SJSA1 (cell line): ENCODE measurements around the gene HSFX3. TPM values are rescaled to one million over a fixed set of nuclear protein-coding genes. Genes with fewer than 3 reads are reported as not detected.
"Not testable (repeated sequence)": the region's sequence is repeated elsewhere in the genome, so short reads cannot be mapped to it uniquely, and the experiment has no call there.

Experiments used
- DNase-seq, 2 experiments: peaks; one replicate each; pipeline ENCODE4 v3.0.0-alpha.2; 2015 to 2020; ENCODE audit warnings: low spot score in 2 of 2, low read depth in 1 of 2
- H3K27ac ChIP-seq: fragments of 250-450 bp; sonication (Bioruptor Pico); 2 replicates; pipeline ENCODE4 v1.5.1; 2020; ENCODE audit warnings: mild to moderate bottlenecking, moderate library complexity
- H3K27me3 ChIP-seq: fragments of 250-450 bp; sonication (Bioruptor Pico); replicated peaks from 2 replicates; pipeline ENCODE4 v1.5.1; 2020; ENCODE audit warnings: mild to moderate bottlenecking, moderate library complexity
- H3K36me3 ChIP-seq: fragments of 250-450 bp; sonication (Bioruptor Pico); 2 replicates; pipeline ENCODE4 v1.5.1; 2020; ENCODE audit warnings: mild to moderate bottlenecking
- H3K4me1 ChIP-seq: fragments of 250-450 bp; sonication (Bioruptor Pico); replicated peaks from 2 replicates; pipeline ENCODE4 v1.6.1; 2021; ENCODE audit warnings: mild to moderate bottlenecking
- H3K4me3 ChIP-seq: fragments of 250-450 bp; sonication (Bioruptor Pico); 2 replicates; pipeline ENCODE4 v1.5.1; 2020; ENCODE audit warnings: mild to moderate bottlenecking
- H3K9me3 ChIP-seq: fragments of 250-450 bp; sonication (Bioruptor Pico); replicated peaks from 2 replicates; pipeline ENCODE4 v1.5.1; 2020; ENCODE audit warnings: mild to moderate bottlenecking
- total RNA-seq: library from RNA; depleted of rRNA; stranded (reverse); fragments of >200 nt; shearing (Covaris generic); gene quantifications from 2 replicates; pipeline ENCODE4 v1.2.3, GENCODE V29; 2014

HSFX3 gene
- total RNA-seq, 1 experiment from 2014 or later, result not detected

DNA sequence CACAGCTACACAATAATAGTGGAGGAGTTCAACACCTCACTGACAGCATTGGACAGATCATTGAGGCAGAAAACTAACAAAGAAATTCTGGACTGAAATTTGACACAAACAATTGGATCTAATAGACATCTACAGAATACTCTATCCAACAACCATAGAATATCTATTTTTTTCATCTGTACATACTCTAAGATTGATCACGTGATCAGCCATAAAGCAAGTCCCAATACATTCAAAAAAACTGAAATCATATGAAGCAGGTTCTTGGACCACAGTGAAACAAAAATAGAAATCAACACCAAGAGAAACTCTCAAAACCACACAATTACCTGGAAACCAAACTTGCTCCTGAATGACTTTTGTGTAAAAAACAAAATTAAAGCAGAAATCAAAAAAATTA is 32.4 kb downstream of the HSFX3 start:
- Histone ChIP-seq H3K4me1 (no peaks in the 10 kb centered on the region), H3K36me3 (no peaks in the 10 kb centered on the region), H3K4me3 (no peak overlapping the region), H3K27ac (no peak overlapping the region), H3K27me3 (no peaks in the 10 kb centered on the region; the same call in 1 of the 2 replicates), H3K9me3 (no peaks in the 10 kb centered on the region)
- DNase-seq, result no peak

DNA sequence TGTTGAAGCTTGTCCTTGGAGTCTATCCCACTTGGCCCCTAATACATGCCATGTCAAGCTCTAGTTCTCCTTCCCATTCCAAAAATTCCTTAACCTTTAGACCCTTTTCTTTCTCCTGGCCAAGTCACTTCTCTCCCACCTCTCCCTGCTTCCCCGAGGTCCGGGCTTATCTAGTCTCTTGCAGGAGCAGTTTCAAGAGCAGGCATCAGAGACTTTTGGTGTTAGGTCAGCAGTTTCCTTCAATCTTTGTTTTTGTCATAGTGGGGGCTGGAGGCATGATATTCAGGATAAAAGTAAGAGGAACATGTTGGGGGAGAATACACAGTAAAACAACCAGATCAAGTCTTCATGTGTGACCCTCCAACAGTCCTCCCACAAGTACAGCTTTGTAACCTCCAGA is 33.1 kb downstream of the HSFX3 start:
- Histone ChIP-seq H3K4me1 (no peaks in the 10 kb centered on the region), H3K36me3 (no peaks in the 10 kb centered on the region), H3K9me3 (no peaks in the 10 kb centered on the region), H3K27me3 (no peaks in the 10 kb centered on the region; the same call in 1 of the 2 replicates), H3K27ac (no peak overlapping the region), H3K4me3 (no peak overlapping the region)
- no peak for DNase-seq

DNA sequence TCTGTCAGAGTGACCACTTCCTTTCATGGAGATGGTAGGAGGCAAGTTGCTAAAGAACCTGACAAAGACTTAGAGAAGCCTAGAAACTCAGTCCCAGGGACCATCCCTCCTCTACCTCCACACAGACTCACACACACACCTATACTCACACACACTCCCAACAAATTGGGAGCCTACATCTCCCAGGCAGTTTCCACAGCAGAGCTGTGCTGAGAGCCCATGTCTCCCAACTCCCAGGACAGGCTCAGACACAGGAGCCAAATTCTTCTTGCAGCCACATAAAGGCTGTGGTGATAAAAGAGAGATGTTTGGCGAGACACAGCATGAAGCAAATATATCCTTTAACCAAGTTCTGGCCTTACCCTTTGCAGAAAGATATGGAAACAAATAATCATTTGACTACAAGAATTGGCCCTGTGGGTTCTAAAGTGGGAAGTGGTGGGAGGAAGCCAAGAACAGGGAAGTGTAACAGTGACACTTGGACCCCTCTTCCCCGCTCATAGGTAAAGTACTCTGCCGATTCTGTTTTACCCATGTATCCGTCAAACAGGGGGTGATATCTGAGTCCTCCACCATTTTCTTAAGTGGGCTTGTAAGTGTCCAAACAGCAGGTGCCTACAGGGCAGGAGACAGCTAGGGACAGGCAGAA is 33.6 kb downstream of the HSFX3 start:
- no peak overlapping the region for H3K4me3 ChIP-seq

DNA sequence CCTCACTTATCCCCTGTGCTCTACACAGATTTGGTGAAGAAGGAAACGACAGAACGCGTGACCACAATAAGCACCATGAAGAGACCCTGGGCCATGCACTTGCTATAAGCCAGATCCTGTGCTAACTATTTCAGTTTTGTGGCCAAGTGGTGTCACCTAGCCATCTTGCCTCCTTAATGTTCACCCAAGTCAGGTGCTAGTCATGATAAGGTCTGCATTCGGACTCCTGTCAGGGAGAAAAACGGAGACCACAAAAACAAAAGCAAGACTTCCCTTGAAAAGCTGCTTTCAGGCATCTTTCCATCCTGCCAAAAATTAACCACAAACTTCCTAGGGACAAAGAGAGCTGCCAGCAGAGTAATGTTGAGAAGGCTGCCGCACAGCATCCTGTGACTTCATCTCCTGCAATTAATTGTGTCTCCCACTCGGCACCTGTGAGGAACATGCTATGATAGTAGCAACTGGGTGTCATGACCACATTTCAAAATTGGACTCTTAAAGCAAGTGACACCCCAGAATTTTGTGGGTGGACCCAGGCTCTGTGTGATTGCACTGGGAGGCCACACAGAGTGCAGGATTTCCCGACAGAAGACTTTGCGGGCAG is 35.8 kb downstream of the HSFX3 start:
- Histone ChIP-seq H3K27ac (no peak overlapping the region), H3K4me3 (no peak overlapping the region), H3K4me1 (no peaks in the 10 kb centered on the region), H3K9me3 (no peaks in the 10 kb centered on the region), H3K36me3 (no peaks in the 10 kb centered on the region), H3K27me3 (no peaks in the 10 kb centered on the region; the same call in 1 of the 2 replicates)
- DNase-seq, result no peak

More for the DNA sequence above, 33.6 kb downstream of the HSFX3 start:
- H3K36me3 ChIP-seq, result no peaks in the 10 kb centered on the region
- H3K27me3 ChIP-seq, result no peaks in the 10 kb centered on the region; the same call in 1 of the 2 replicates
- no peaks in the 10 kb centered on the region for H3K4me1 ChIP-seq
- H3K9me3 ChIP-seq, result no peaks in the 10 kb centered on the region
- no peak overlapping the region for H3K27ac ChIP-seq
- DNase-seq, result no peak

DNA sequence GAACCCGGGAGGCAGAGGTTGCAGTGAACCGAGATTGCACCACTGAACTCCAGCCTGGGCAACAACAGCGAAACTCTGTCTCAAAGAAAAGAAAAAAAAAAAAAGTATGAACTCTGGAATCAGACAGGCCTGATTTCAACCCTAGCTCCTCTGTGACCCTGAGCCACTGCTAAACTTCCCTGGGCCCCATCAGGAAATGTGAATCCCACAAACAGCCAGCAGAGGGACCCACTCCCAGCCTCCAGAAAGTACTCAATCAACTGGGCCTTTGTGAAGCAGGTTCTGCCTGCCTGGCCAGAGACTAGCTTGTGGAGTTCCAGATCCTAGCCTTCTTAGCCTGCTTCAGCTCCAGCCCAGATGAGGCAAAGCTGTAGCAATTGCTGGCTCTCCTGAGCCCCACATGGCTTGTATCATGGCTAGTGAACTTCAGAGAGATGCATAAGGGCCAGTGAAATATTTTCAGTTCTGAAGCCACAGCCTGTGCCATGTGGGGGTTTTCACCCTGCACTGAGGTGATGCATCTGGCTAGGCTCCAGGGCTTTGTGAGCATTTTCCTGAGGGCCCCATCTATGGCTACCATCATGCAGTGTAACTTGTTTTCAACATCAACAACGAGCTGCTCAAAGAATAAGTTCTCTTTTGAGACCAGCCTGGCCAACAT is 37.4 kb downstream of the HSFX3 start:
- Histone ChIP-seq H3K4me1 (no peaks in the 10 kb centered on the region), H3K27ac (no peak overlapping the region), H3K36me3 (no peaks in the 10 kb centered on the region), H3K27me3 (no peaks in the 10 kb centered on the region; the same call in 1 of the 2 replicates), H3K4me3 (no peak overlapping the region), H3K9me3 (no peaks in the 10 kb centered on the region)
- DNase-seq, result peak; percentile 29 to 42

DNA sequence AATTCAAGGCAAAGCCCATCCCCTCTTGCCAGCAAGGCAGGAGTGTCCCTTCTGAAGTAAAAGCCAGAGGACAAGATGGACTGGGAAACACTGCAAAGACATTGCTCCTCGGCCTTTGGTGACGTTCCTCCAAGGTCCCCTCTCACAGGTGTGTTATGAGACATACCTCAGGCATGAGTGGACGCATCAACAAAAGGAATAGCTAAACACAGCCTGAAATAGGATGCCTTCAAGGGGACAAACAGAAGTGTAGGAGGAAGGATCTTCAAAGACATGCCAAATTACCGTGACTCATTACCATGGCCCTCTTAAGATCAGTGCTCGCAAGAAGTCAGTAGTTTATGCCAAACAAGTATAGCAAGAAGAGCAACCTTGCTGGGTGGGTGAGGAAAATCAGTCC is 38.6 kb downstream of the HSFX3 start:
- no peaks in the 10 kb centered on the region for H3K36me3 ChIP-seq
- H3K9me3 ChIP-seq, result no peaks in the 10 kb centered on the region
- no peak overlapping the region for H3K27ac ChIP-seq
- H3K4me1 ChIP-seq, result no peaks in the 10 kb centered on the region
- H3K27me3 ChIP-seq, result no peaks in the 10 kb centered on the region
- no peak overlapping the region for H3K4me3 ChIP-seq
- DNase-seq, result no peak

DNA sequence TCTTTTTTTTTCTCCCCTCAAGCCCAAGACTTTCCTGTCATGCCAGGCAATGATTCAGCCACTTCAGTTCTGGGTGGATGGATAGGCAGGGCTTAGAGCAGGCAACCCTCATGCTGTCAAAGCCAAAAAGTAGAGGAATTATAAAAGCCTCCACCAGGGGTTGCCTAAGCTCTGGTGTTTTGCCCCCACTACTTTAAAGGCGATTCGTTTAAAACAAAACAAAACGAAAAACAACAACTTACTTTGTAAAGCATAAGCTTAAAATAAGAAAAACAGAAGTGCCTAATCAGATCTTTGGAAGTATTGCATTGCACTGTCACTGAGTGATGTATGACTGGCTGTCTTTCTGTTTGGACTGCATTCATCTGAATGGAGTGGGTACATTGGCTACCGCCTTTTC is 39.3 kb downstream of the HSFX3 start:
- peaks cover 2% of the 10 kb centered on the region for H3K4me1 ChIP-seq
- no peaks in the 10 kb centered on the region for H3K36me3 ChIP-seq
- no peaks in the 10 kb centered on the region for H3K27me3 ChIP-seq
- no peak overlapping the region for H3K27ac ChIP-seq
- no peaks in the 10 kb centered on the region for H3K9me3 ChIP-seq
- no peak for DNase-seq
- no peak overlapping the region for H3K4me3 ChIP-seq

DNA sequence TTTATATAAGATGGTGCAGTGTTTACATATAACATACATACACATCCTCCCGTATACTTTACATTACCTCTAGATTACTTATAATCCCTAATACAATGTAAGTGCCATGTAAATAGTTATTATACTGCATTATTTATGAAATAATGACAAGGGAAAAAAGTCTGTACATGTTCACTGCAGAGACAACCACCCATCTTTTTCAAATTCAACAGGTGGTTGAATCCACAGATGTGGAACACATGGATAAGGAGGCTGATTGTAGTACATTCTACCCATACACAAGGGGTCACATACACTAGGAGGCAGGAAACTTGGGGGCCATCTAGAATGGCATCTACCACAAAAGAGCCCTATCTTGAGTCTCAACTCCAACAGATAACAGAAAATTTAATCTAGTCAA is 41.3 kb downstream of the HSFX3 start:
- no peak for DNase-seq
- no peaks in the 10 kb centered on the region for H3K36me3 ChIP-seq
- H3K9me3 ChIP-seq, result no peaks in the 10 kb centered on the region
- no peak overlapping the region for H3K27ac ChIP-seq
- H3K4me3 ChIP-seq, result no peak overlapping the region
- H3K27me3 ChIP-seq, result no peaks in the 10 kb centered on the region
- H3K4me1 ChIP-seq, result peaks cover 12% of the 10 kb centered on the region

DNA sequence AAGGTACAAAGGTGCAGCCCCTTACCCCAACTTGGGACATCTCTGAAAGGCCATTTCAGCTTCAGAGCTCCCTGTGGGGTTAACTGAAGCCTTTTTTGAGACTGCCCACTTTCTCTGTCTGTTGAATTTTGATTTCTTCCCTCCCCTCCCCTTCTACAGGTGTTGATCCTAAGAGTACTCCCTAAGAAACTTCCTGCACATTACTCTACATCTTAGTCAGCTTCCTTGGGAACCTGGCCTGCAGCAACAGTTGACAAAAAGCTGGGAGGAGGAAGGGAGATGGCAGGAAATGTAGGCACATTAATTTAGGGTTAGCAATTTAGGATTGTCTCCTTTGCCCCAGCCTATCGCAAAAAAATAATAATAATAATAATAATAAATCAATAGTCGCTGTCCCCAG is 43.4 kb downstream of the HSFX3 start:
- Histone ChIP-seq H3K4me1 (peaks cover 12% of the 10 kb centered on the region), H3K27me3 (no peaks in the 10 kb centered on the region), H3K4me3 (no peak overlapping the region), H3K9me3 (no peaks in the 10 kb centered on the region), H3K27ac (no peak overlapping the region), H3K36me3 (0 out of 2 replicates have a peak, but pooled peaks cover 5% of the 10 kb centered on the region)
- DNase-seq, result no peak

DNA sequence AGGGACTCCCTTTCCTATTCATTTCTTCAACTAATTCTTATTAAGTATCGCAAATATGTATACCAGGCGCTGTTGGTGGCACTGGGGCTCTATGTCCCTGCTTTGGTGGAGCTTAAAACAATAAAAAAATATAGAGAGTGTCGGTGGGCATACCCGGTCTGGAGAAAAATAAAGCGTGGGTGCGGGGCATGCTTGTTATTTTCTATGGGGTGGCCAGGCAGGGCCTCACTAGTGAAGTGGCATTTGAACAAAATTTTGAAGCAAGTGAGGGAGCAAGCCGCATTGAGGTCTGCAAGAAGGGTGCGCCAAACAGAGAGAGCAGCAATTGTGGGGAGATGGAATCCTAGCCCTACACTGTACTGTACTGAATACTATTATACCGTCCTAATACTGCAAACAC is 44.1 kb downstream of the HSFX3 start:
- H3K4me1 ChIP-seq, result peaks cover 12% of the 10 kb centered on the region
- H3K9me3 ChIP-seq, result no peaks in the 10 kb centered on the region
- H3K27me3 ChIP-seq, result no peaks in the 10 kb centered on the region
- H3K36me3 ChIP-seq, result peaks cover 9% of the 10 kb centered on the region
- no peak overlapping the region; the same call in 1 of the 2 replicates for H3K4me3 ChIP-seq
- no peak overlapping the region for H3K27ac ChIP-seq
- no peak for DNase-seq

DNA sequence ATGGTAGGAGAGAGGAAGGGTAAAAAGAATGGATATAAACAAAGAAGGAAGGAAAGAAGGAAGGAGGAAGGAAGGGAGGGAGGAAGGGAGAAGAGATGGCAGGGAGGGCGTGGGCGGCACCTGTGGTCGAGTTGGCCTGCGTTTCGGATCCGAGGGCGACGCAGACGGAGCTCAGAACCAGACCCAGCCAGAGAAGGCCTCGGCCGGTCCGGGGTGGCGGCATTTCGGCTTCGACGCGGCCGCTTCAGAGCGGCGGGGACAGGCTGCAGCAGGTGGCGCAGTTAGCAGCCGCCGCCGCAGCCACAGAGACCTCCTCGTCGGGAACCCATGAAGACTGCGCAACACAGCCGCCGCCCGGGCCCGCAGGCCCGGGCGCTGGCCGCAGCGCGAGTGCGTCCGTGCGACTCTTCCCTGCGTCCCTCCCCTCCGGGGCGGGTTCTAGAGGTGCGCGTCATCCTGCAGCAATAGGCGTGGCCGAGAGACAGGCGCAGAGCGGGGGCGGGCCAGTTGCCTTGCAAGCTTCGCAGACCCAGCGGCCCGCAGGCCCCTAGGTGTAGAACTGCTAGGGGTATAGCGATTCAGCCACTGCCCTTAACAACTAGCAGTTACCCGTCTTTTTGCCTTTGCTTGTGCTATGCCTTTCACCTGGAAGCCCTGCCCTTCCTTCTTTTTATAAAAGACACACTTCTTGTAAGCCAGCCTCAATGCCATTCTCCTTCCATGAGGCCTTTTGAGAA is 44.6 kb downstream of the HSFX3 start, which contains the start of gene IDS:
Gene IDS, minus strand, starts transcription at position 392 of the 737 bp plus-strand sequence. Its CDS starts 169 bp downstream, at position 223.
- Histone ChIP-seq H3K9me3 (no peaks in the 10 kb centered on the region), H3K27ac (peak within 1 kb of the TSS; percentile 65), H3K27me3 (no peaks in the 10 kb centered on the region), H3K4me1 (peaks cover 12% of the 10 kb centered on the region), H3K4me3 (peak within 1 kb of the TSS; percentile 56), H3K36me3 (peaks cover 14% of the 10 kb centered on the region)
- peak; percentile 74 to 86 for DNase-seq

DNA sequence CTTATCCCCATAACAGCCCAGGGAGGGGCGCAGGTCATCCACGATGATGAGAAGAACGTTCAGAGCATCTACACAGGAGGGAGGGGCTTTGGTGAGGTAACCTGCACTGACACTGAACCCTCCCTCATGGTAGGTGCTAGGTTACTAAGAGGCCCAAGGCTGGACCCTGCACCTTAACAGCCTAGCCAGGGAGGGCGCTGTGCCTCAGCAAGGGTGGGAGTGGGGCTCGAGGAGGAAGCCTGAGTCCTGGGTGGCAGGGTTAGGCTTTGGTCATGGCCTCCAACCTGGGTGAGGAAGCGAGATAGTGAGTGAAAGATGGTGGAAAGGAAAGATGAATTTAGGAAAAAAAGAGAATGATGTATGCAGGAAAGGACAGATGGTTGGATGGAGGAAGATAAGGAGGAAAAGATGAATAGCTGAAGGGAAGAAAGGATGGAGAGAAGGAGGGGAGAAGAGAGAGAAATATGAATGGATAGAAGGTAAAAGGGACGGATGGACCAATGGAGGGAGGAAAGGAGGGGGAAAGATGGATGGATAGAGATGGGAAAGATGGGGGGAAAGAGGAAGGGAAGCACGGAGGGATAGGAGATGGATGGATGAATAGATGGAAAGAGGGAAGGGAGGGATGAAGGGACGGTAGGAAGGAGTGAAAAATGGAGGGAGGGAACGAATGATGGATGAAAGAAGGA is 45.4 kb downstream of the HSFX3 start:
- Histone ChIP-seq H3K9me3 (no peaks in the 10 kb centered on the region), H3K36me3 (peaks cover 14% of the 10 kb centered on the region), H3K4me1 (peaks cover 12% of the 10 kb centered on the region), H3K27ac (peak overlapping the region; percentile 65), H3K27me3 (no peaks in the 10 kb centered on the region), H3K4me3 (peak overlapping the region; percentile 56)
- DNase-seq, result no peak

DNA sequence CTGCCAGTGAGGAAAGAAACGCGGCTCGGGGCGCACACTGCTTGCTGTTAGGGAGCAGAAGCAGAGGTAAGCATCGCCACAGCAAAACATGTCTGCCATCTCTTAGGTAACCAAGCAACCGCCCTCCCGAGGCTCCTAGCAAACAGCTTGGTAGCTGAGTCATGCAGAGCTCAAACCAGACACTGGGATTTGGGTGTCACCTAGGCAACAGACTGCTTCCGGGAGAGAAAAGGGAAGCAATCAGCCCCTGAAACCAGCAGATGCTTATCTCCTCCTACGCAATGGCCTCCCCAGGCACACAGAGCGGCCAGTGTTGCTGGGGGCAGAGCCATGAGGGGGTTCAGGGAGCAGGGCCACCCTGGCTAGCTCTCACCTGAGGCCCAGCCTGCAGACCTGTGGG is 46.3 kb downstream of the HSFX3 start:
- not testable (repeated sequence) for H3K27me3 ChIP-seq, H3K27ac ChIP-seq, H3K4me3 ChIP-seq, H3K9me3 ChIP-seq
- Histone ChIP-seq H3K4me1 (peaks cover 12% of the 10 kb centered on the region), H3K36me3 (peaks cover 17% of the 10 kb centered on the region)
- peak; percentile 21 to 68 for DNase-seq
